ENCODE results near the gene AOPEP. TPM values are rescaled to one million over a fixed set of nuclear protein-coding genes. Genes with fewer than 3 reads are reported as not detected.

AOPEP gene
- polyA plus RNA-seq, 2 of the 4 experiments (the other 2 are of a cell fraction) = 226 to 266 TPM

- H3K27ac ChIP-seq = peak overlapping the region in 1 of 2 experiments; percentile 47; a peak in 1 of 6 replicates
- no peaks in the 10 kb centered on the region for H3K9me3 ChIP-seq
- TF ChIP-seq GATA3 (IDR thresholded peaks at IDR 0.05; ENCODE audit: borderline replicate concordance) = no peak
- 0 out of 2 replicates have a peak, but pooled peaks have one; percentile 75 for TF ChIP-seq POLR2AphosphoS2 (conservative IDR thresholded peaks at IDR 0.05; ENCODE audit: low read length)
- no peak for TF ChIP-seq RFX5 (IDR thresholded peaks at IDR 0.05)
- 88% methylated on average over 9 of the region's 9 CpGs for WGBS (ENCODE audit: missing lambda C conversion rate)
- H3K4me1 ChIP-seq = peaks cover 97% of the 10 kb centered on the region
- peak in 1 of 2 experiments; percentile 10; a peak in 3 of 6 replicates for ATAC-seq
- no peak overlapping the region for H3K4me3 ChIP-seq
- DNase-seq (ENCODE audit: low read depth in 1 of 2, low spot score in 1 of 2) = no peak
- ChIA-PET POLR2A (interaction anchor here (1.5 kb wide), 1 partner anchor 13 kb away, joined by 3 read pairs; no protein-coding TSS in a partner anchor), CTCF (interaction anchor here (0.8 to 1.0 kb wide), 3 partner anchors 12 to 256 kb away, joined by 3 read pairs; no protein-coding TSS in a partner anchor)
- H3K4me2 ChIP-seq = peak overlapping the region; percentile 24; the same call in 1 of the 3 replicates
- no peak for FAIRE-seq
Measured at GRCh38 chr9:95038666-95039065, 312.2 kb downstream of the AOPEP start.

- TF ChIP-seq MAZ (IDR thresholded peaks at IDR 0.05; ENCODE audit: borderline replicate concordance, low read depth, low read length) = no peak
- TF ChIP-seq MAFK (IDR thresholded peaks at IDR 0.05; ENCODE audit: partially characterized antibody) = no peak
- TF ChIP-seq JUN (IDR thresholded peaks at IDR 0.05) = peak in 1 of 2 experiments; percentile 29; a peak in 1 of 5 replicates
- no peak for TF ChIP-seq PHF8 (IDR thresholded peaks at IDR 0.05; ENCODE audit: borderline replicate concordance, low read depth)
- DNase-seq (ENCODE audit: low read depth in 1 of 2, low spot score in 1 of 2) = no peak
- ChIA-PET CTCF (interaction anchor here (0.6 to 1.6 kb wide), 4 partner anchors 8 to 913 kb away, joined by 3 to 4 read pairs (median 3); no protein-coding TSS in a partner anchor), POLR2A (interaction anchor here (1.0 kb wide), 1 partner anchor 120 kb away, joined by 3 read pairs; no protein-coding TSS in a partner anchor)
- H3K4me1 ChIP-seq = peaks cover 97% of the 10 kb centered on the region
- peak overlapping the region; percentile 29; the same call in 2 of the 3 replicates for H3K4me2 ChIP-seq
- H3K27ac ChIP-seq = peak overlapping the region in 1 of 2 experiments; percentile 73; a peak in 3 of 6 replicates
- FAIRE-seq = no peak
- no peak overlapping the region for H3K4me3 ChIP-seq
- 74% methylated on average over 5 of the region's 5 CpGs for WGBS (ENCODE audit: missing lambda C conversion rate)
- no peaks in the 10 kb centered on the region for H3K9me3 ChIP-seq
- no peak for ATAC-seq
Measured at GRCh38 chr9:95040106-95040505, 313.6 kb downstream of the AOPEP start.

- WGBS (ENCODE audit: missing lambda C conversion rate) = 43% methylated on average over 5 of the region's 5 CpGs
- POLR2A ChIA-PET = interaction anchor here (0.6 to 1.9 kb wide), 2 partner anchors 12 to 36 kb away, joined by 4 to 10 read pairs; no protein-coding TSS in a partner anchor
- FAIRE-seq (no peak), ATAC-seq (no peak), DNase-seq (ENCODE audit: low read depth in 1 of 2, low spot score in 1 of 2) (peak in 1 of 2 experiments; percentile 45)
- H3K27ac ChIP-seq = peak overlapping the region; percentile 84 to 89
- CTCF ChIA-PET = interaction anchor here (0.7 to 5.6 kb wide), 14 partner anchors 13 to 375 kb away, joined by 3 to 45 read pairs (median 5); no protein-coding TSS in a partner anchor
- H3K4me1 ChIP-seq = peaks cover 82% of the 10 kb centered on the region
- no peaks in the 10 kb centered on the region for H3K9me3 ChIP-seq
- TF ChIP-seq SMC3 (IDR thresholded peaks at IDR 0.05) = no peak
- TF ChIP-seq MAFK (IDR thresholded peaks at IDR 0.05; ENCODE audit: partially characterized antibody) = peak; percentile 1
- no peak for TF ChIP-seq GATA3 (IDR thresholded peaks at IDR 0.05; ENCODE audit: borderline replicate concordance)
- peak overlapping the region; percentile 93 for H3K4me2 ChIP-seq
- H3K4me3 ChIP-seq = no peak overlapping the region
Measured at GRCh38 chr9:95043826-95044225, 317.3 kb downstream of the AOPEP start.

- H3K27ac ChIP-seq = peak overlapping the region; percentile 84 to 89
- H3K9me3 ChIP-seq = no peaks in the 10 kb centered on the region
- ATAC-seq = peak; percentile 83
- peaks cover 71% of the 10 kb centered on the region for H3K4me1 ChIP-seq
- FAIRE-seq = peak; percentile 39
- ChIA-PET POLR2A (interaction anchor here (0.9 to 2.3 kb wide), 8 partner anchors 20 to 376 kb away, joined by 4 to 12 read pairs (median 6); no protein-coding TSS in a partner anchor), CTCF (interaction anchor here (0.5 to 5.6 kb wide), 44 partner anchors 9 to 464 kb away, joined by 3 to 45 read pairs (median 4); no protein-coding TSS in a partner anchor)
- peak; percentile 62 to 89 for DNase-seq (ENCODE audit: low read depth in 1 of 2, low spot score in 1 of 2)
- peak overlapping the region; percentile 93 for H3K4me2 ChIP-seq
- H3K4me3 ChIP-seq = peak overlapping the region; percentile 57
- WGBS (ENCODE audit: missing lambda C conversion rate) = 3% methylated on average over 32 of the region's 36 CpGs
- TF ChIP-seq CTCF (IDR thresholded peaks at IDR 0.05) (peak; percentile 60), EP300 (IDR thresholded peaks at IDR 0.05) (no peak), HOXA7 (CRISPR knock-in tag; IDR thresholded peaks at IDR 0.05) (peak; percentile 68; the same call in 1 of the 2 replicates), ZNF302 (CRISPR knock-in tag; IDR thresholded peaks at IDR 0.05) (no peak), CEBPB (IDR thresholded peaks at IDR 0.05) (peak in 1 of 2 experiments; percentile 64; a peak in 2 of 4 replicates), NPAS2 (CRISPR knock-in tag; IDR thresholded peaks at IDR 0.05; ENCODE audit: borderline replicate concordance) (no peak), ESRRA (IDR thresholded peaks at IDR 0.05; ENCODE audit: borderline replicate concordance, low read length) (peak; percentile 94), NFE2L2 (conservative IDR thresholded peaks at IDR 0.05; ENCODE audit: low read length) (no peak), FOSL2 (IDR thresholded peaks at IDR 0.05) (no peak), FOSL2 (CRISPR knock-in tag; IDR thresholded peaks at IDR 0.05) (peak; percentile 21; the same call in 1 of the 2 replicates), HMGXB4 (CRISPR knock-in tag; IDR thresholded peaks at IDR 0.05; ENCODE audit: borderline replicate concordance) (peak; percentile 53; the same call in 1 of the 2 replicates), CHD2 (IDR thresholded peaks at IDR 0.05; ENCODE audit: low read length, partially characterized antibody) (no peak), JUN (IDR thresholded peaks at IDR 0.05) (peak in 1 of 2 experiments; percentile 53; a peak in 2 of 5 replicates), SMC3 (IDR thresholded peaks at IDR 0.05) (peak; percentile 49; the same call in 2 of the 3 replicates), HOXB13 (CRISPR knock-in tag; IDR thresholded peaks at IDR 0.05; ENCODE audit: low read depth) (no peak; the same call in 1 of the 2 replicates), CBX8 (IDR thresholded peaks at IDR 0.05) (no peak), HDAC2 (IDR thresholded peaks at IDR 0.05) (no peak), RAD21 (conservative IDR thresholded peaks at IDR 0.05 in 1 of 2, IDR thresholded peaks at IDR 0.05 in 1 of 2) (peak; percentile 70 to 73), GATA3 (IDR thresholded peaks at IDR 0.05; ENCODE audit: borderline replicate concordance) (peak; percentile 30; the same call in 1 of the 2 replicates)
Measured at GRCh38 chr9:95044731-95045508, 318.4 kb downstream of the AOPEP start.
